HG03039 (cell line): ENCODE data around the gene ORMDL1.
A peak's percentile ranks its signal among the peaks of the same experiment; 100 is the strongest.

ENCODE experiments used
- ATAC-seq: cut with Tn5 transposase; IDR thresholded peaks from one replicate; pipeline ENCODE4 v1.9.1; 2021; ENCODE audit warnings: mild to moderate bottlenecking, moderate library complexity; ENCODE audit not compliant: unreplicated experiment

ORMDL1 gene

GRCh38 chr2:189783927-189784867 lies at the start of gene ORMDL1, which contains the start of gene PMS1:
Gene ORMDL1, minus strand, starts transcription at chr2:189784339. Its CDS starts 1,744 bp downstream, at chr2:189782595.
Gene PMS1, plus strand, starts transcription at chr2:189784450. Its CDS starts 7,360 bp downstream, at chr2:189791810.
- peak; percentile 91 for ATAC-seq

GRCh38 chr2:189830510-189830909 lies 46.4 kb upstream of the ORMDL1 start:
- ATAC-seq, result no peak

- no peak for ATAC-seq
Measured at GRCh38 chr2:189829102-189829833, 45.1 kb upstream of the ORMDL1 start.

- no peak for ATAC-seq
Measured at GRCh38 chr2:189826039-189826438, 41.9 kb upstream of the ORMDL1 start.

GRCh38 chr2:189824694-189825396 lies 40.7 kb upstream of the ORMDL1 start:
- ATAC-seq, result no peak

- ATAC-seq, result no peak
Measured at GRCh38 chr2:189821953-189822748, 38.0 kb upstream of the ORMDL1 start.

GRCh38 chr2:189819297-189819704 lies 35.2 kb upstream of the ORMDL1 start:
- no peak for ATAC-seq

GRCh38 chr2:189818249-189819038 lies 34.3 kb upstream of the ORMDL1 start:
- ATAC-seq, result no peak

GRCh38 chr2:189803431-189803830 lies 19.3 kb upstream of the ORMDL1 start:
- no peak for ATAC-seq

GRCh38 chr2:189802396-189802912 lies 18.3 kb upstream of the ORMDL1 start:
- ATAC-seq, result no peak

GRCh38 chr2:189799531-189799930 lies 15.4 kb upstream of the ORMDL1 start:
- no peak for ATAC-seq

- no peak for ATAC-seq
Measured at GRCh38 chr2:189799030-189799331, 14.8 kb upstream of the ORMDL1 start.

GRCh38 chr2:189798312-189799029 lies 14.3 kb upstream of the ORMDL1 start:
- peak; percentile 38 for ATAC-seq

- no peak for ATAC-seq
Measured at GRCh38 chr2:189797902-189798301, 13.8 kb upstream of the ORMDL1 start.

- ATAC-seq, result no peak
Measured at GRCh38 chr2:189794310-189794709, 10.2 kb upstream of the ORMDL1 start.

- ATAC-seq, result no peak
Measured at GRCh38 chr2:189791338-189792042, 7.4 kb upstream of the ORMDL1 start.

GRCh38 chr2:189783451-189783926 lies 650 bp downstream of the ORMDL1 start:
- peak; percentile 11 for ATAC-seq

- ATAC-seq, result no peak
Measured at GRCh38 chr2:189782221-189782671, 1.9 kb downstream of the ORMDL1 start.
